Measurements from ENCODE around the gene CPNE7.

DNA sequence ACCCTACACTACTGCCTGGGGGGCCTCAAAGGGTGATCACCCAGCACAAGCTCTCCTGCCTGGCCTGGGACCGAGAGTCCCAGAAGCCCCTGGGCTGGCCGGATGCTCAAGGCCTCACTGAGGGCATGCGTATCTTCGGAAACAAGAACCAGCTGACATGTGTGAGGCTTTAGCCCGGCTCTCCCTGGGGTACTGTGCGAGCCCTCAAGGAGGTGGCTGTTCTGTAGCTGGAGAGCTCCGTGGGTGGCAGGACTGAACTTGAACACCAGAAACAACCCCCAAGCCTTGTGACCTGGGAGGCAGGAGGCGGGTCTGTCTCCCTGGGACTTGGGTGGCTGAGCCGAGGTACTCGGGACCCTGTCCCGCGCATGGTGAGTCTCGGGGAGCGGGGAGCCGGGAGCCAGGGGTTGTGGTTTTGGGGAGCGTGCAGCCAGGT, 44.9 kb downstream of the CPNE7 start:
- no peak for TF ChIP-seq POLR2AphosphoS5 (IDR thresholded peaks at IDR 0.05)
- TF ChIP-seq POLR2A (IDR thresholded peaks at IDR 0.05), result no peak
- TF ChIP-seq, protein P1, sequence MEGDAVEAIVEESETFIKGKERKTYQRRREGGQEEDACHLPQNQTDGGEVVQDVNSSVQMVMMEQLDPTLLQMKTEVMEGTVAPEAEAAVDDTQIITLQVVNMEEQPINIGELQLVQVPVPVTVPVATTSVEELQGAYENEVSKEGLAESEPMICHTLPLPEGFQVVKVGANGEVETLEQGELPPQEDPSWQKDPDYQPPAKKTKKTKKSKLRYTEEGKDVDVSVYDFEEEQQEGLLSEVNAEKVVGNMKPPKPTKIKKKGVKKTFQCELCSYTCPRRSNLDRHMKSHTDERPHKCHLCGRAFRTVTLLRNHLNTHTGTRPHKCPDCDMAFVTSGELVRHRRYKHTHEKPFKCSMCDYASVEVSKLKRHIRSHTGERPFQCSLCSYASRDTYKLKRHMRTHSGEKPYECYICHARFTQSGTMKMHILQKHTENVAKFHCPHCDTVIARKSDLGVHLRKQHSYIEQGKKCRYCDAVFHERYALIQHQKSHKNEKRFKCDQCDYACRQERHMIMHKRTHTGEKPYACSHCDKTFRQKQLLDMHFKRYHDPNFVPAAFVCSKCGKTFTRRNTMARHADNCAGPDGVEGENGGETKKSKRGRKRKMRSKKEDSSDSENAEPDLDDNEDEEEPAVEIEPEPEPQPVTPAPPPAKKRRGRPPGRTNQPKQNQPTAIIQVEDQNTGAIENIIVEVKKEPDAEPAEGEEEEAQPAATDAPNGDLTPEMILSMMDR (IDR thresholded peaks at IDR 0.05), result no peak
